GM21737 (cell line): ENCODE results near the gene ZBTB3.
"Not testable (repeated sequence)": the region's sequence is repeated elsewhere in the genome, so short reads cannot be mapped to it uniquely, and the experiment has no call there.

Experiments used
- ATAC-seq: cut with Tn5 transposase; IDR thresholded peaks from one replicate; pipeline ENCODE4 v1.9.1; 2021; ENCODE audit warnings: mild to moderate bottlenecking, moderate library complexity; ENCODE audit not compliant: unreplicated experiment

The ZBTB3 gene

GRCh38 chr11:62716816-62717215 lies 37.1 kb downstream of the ZBTB3 start:
- no peak for ATAC-seq

GRCh38 chr11:62716206-62716605 lies 37.8 kb downstream of the ZBTB3 start:
- ATAC-seq: no peak

DNA sequence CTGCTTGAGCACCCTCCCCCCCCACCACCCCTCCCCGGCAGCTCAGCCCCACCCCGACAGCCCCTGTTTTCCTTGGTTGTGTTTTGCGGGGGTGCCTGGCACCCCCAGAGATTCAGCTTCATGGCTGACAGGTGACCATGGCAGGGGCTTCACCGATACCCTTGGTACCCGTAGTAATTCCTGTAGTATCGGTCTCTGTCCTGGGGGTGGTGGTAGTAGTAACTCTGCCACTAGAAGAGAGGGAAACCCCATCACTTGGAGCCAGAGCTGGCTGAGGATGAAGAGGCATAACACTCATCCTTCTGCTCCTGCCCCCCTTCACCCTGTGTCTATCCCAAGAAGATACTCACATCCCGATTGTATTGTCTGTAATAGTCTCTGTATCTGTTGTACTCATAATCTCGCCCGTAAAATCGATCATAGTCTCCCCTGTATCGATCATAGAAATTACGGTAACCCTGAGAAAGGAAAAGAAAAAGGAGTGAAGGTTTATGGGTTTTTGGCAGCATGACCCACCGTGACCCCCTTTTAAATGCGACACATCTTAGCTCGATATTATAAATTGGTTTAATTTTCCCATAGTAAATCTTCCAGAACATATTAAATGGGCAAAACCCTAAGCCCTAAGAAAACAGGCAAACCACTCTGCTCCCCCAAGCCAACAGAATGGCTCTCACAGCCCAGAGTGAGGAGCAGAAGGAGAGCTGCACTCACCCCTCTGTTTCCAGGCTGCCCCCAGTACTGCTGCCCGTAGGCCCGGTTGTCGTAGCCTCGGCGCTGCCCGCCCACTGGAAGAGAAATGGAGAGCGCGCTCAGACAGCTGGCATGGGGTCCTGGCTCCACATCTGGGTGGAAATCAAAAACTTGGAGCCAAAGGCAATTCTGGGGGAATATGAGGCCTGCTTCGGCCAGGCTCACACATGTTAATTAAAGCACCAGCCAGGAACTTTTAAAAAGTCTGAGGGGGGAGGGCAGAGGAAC lies 38.5 kb downstream of the ZBTB3 start:
- ATAC-seq: no peak

DNA sequence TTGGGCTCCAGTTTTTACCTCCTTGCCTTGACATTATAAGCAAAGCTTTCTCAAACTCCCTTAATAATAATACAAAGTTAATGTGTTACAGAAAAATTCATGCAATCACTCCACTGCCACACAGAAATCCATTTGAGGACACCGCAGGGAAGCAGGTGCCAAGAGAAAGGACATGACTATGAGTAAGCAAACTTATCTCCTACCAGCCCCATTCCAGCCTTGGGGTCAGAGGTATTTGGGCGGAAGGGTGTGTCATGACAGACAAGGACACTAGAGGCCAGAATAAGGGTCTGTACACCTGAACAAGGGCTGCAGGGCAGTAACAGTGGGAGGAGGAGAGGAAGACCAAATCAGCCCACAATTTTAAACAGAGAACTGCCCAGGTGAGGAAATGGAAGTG lies 40.6 kb downstream of the ZBTB3 start:
- no peak for ATAC-seq

DNA sequence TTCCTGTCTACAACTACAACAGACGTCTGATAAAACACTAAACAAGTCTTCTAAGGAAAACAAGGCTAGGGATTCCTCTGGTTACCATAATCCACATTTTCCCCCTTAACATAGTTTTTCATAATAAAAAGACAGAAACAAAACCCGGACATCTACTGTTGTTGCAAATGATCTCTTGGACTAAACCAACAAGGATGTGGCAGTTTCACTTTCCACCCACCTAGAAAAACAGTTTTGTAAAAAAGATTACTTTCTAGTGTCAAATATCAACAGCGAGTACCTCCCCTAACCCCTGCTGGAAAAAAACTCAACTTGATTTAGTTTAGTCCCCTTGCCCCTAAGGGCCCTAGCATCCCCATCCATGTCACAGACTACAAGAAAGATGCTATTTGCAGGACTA lies 41.1 kb downstream of the ZBTB3 start:
- ATAC-seq: no peak

GRCh38 chr11:62712276-62712812 lies 41.6 kb downstream of the ZBTB3 start:
- ATAC-seq: no peak

DNA sequence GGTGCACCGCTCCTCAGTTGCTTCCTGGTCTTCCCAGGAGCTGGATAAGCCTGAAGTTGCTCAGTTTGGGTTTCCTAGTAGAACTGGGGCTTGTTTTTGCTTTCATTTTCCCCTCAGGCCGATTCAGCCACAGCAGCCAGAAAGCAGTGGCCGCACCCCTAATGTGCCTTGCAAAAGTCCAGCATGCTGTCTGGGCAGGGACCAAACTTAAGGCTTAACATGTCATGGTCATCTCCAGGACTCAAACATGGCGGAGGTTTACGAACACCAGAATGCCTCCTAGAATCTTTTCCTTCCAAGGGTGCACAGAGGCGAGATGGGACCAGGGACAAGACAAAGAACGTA lies 44.0 kb downstream of the ZBTB3 start:
- ATAC-seq: no peak

- ATAC-seq: peak; percentile 60
These were observed 44.5 kb downstream of the ZBTB3 start for GRCh38 chr11:62709247-62710000.

DNA sequence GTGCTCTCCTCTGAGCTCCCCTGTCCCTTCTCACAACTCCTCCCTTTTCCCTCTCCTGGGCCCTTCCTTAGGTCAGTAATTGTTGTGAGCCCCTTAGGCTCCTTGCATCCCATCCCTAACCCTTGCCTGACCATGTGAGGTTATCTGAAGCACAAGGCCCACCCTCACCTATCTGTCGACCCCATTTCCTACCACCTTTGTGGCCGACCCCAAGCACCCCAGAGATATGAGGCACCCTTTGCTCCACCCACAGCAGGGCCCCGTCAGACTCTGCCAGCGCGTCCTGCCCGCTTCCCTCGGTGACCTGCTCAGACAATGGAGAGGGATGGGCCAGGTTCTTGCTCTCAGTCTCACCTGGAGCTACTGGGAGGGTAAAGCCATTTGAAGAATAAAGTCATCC lies 45.2 kb downstream of the ZBTB3 start:
- ATAC-seq: no peak

GRCh38 chr11:62708392-62708791 lies 45.6 kb downstream of the ZBTB3 start:
- ATAC-seq: no peak

DNA sequence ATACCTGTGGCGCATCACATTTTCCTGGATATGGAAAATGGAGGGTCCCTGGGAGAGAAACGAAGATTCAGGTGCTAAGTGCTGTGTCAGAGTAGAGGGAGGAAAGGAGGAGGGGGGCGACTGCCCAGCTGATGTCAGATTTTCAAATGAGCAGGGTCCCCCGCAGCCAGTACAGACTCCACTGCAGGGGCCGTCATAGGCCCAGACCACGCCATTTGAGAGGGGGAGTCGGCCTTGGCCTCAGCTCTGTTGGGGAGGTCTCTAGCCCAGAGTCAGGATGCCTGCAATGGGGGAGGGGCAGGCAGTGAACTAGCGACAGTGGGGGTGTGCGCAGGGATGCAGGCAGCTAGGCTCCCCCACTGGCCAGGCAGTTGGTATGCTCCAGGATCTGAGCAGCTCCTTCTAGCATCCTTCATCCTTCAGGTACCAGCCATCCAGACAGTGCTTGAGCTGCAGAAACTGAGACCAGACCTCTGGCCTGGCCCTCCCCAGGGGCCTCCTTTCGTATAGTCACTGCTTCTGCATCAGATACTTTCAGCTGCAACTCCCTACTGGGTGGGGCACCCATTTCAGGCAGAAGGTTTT lies 46.6 kb downstream of the ZBTB3 start, which contains the start of the genes BSCL2 and GNG3:
Gene BSCL2 (minus strand): TSS at position 148 of the 585 bp plus-strand sequence. CDS start 229 bp downstream, outside the sequence.
Gene GNG3 (plus strand): TSS at position 400 of the 585 bp plus-strand sequence. CDS start 620 bp downstream, outside the sequence.
- ATAC-seq: no peak

GRCh38 chr11:62706850-62707247 lies 47.1 kb downstream of the ZBTB3 start:
- no peak for ATAC-seq

DNA sequence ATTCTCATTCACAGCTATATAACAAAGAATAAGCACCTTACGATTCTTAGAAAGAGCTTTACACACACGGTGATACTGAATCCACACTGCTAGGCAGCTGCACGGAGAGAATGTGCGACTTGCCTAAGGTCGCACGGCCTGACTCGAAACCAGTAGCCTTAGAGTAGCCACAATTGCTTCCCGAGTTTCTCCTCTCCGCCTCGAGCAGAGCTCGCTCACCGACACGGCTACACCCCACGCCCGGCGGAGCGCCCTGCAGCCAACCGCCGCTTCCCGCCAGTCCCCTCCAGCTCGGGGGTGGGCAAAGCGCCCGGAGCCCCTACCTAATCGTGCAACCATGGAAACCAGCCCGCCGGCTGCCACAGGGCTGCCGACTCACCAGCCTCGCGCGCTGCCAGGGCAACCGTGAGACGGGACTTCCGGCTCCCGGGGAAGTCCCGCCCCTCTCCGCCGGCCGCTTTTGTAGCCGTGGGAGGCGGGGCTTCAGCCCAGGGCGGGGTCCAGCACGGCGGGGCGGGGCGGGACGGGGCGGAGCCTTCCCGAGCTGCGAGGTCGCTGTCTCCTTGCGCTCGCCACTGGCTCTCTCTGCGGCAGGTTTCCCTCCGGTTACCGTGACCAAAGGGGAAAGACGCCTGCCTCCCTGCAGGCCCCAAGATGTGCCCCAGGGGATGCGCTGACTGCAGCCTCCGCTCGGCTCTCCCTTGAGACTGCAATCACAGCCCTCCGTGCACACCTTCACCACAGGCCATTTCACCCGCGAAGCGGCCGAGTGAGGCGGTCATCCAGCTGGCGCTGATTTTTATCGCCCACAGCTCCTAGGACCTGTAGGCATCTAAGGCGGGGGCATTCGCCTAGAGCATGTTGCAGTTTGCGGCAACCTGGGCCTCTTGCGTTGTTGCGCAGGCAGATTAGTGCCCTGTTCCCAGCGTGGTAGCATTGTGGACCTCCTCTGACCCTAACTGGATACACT lies 47.8 kb downstream of the ZBTB3 start:
- peak; percentile 55 for ATAC-seq

DNA sequence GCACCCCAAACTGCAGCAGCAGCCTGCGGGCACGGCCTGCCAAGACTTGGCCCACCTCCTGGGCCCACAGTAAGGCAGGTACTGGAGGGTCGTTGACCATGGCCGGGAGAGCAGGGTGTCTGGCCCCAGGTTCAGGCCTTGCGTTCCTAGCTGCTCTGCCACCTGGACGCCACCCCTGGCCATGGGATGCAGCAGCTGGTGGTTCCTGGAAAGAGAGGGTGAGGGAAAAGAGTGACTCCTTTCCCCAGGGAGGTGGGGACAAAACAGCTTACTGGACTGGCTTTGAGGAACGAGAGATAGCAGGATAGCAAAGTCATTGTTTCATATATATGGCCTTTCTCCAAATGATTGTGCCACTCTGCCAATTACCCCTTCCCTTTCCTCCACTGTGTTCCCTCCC lies 48.5 kb downstream of the ZBTB3 start:
- ATAC-seq: no peak

- ATAC-seq: not testable (repeated sequence)
These were observed 50.0 kb downstream of the ZBTB3 start for GRCh38 chr11:62703921-62704320.

DNA sequence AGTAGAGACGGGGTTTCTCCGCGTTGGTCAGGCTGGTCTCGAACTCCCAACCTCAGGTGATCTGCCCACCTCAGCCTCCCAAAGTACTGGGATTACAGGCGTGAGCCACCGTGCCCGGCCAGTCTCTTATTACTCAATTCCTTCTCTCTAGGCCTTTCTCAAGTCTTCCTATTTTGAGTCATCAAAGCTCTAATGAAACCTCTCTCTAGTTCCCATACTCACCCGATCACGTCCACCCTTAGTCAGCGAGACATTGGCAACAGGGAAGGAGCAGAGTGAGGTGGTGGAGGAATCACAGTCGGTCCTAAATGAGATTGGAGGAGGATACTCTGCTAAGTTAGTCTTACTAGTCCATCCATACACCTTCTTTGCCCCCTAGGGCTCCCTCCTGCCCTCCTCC lies 51.7 kb downstream of the ZBTB3 start:
- ATAC-seq: no peak
